H9 (cell line): ENCODE data around the gene THSD4. TPM values are rescaled to one million over a fixed set of nuclear protein-coding genes. Genes with fewer than 3 reads are reported as not detected.

ENCODE experiments used
- DNase-seq: peaks from one replicate; pipeline ENCODE4 v3.0.0-alpha.2; 2017
- H2AFZ ChIP-seq: one replicate; pipeline ENCODE4 v1.6.1; 2013; ENCODE audit warnings: mild to moderate bottlenecking, low read length, control low read depth, moderate library complexity
- H2AK5ac ChIP-seq: 2 replicates; pipeline ENCODE4 v1.6.1; 2013; ENCODE audit warnings: low read length, control low read depth, mixed read lengths; ENCODE audit not compliant: insufficient read length
- H2BK120ac ChIP-seq: one replicate; pipeline ENCODE4 v1.6.1; 2013; ENCODE audit warnings: low read depth, mild to moderate bottlenecking, low read length, control low read depth, inconsistent platforms; ENCODE audit not compliant: poor library complexity, severe bottlenecking
- H2BK12ac ChIP-seq: 2 replicates; pipeline ENCODE4 v1.6.1; 2013; ENCODE audit warnings: low read length, control low read depth, mixed read lengths, low read depth; ENCODE audit not compliant: insufficient read length
- H2BK15ac ChIP-seq: 2 replicates; pipeline ENCODE4 v1.6.1; 2013; ENCODE audit warnings: low read depth, low read length, control low read depth
- H2BK20ac ChIP-seq: one replicate; pipeline ENCODE4 v1.6.1; 2013; ENCODE audit warnings: low read depth, mild to moderate bottlenecking, low read length, control low read depth, inconsistent platforms; ENCODE audit not compliant: poor library complexity, severe bottlenecking
- H2BK5ac ChIP-seq: 2 replicates; pipeline ENCODE4 v1.6.1; 2013; ENCODE audit warnings: low read length, control low read depth, mixed read lengths; ENCODE audit not compliant: insufficient read length
- H3K14ac ChIP-seq: 2 replicates; pipeline ENCODE4 v1.6.1; 2013; ENCODE audit warnings: low read length, control low read depth; ENCODE audit not compliant: insufficient read depth
- H3K18ac ChIP-seq: 2 replicates; pipeline ENCODE4 v1.6.1; 2013; ENCODE audit warnings: low read depth, mild to moderate bottlenecking, mixed read lengths, low read length, control low read depth; ENCODE audit not compliant: insufficient read length
- H3K23ac ChIP-seq: 2 replicates; pipeline ENCODE4 v1.6.1; 2013; ENCODE audit warnings: low read length, control low read depth, mixed read lengths, low read depth; ENCODE audit not compliant: insufficient read length
- H3K23me2 ChIP-seq: 2 replicates; pipeline ENCODE4 v1.6.1; 2013; ENCODE audit warnings: low read depth, mild to moderate bottlenecking, mixed read lengths, low read length, control low read depth; ENCODE audit not compliant: insufficient read length, poor library complexity, severe bottlenecking
- H3K27ac ChIP-seq: 2 replicates; pipeline ENCODE4 v1.5.1; 2013; ENCODE audit warnings: low read length, control low read depth, mixed read lengths, low read depth; ENCODE audit not compliant: insufficient read length
- H3K27me3 ChIP-seq: 2 replicates; pipeline ENCODE4 v1.6.1; 2013; ENCODE audit warnings: low read length, control low read depth, inconsistent platforms; ENCODE audit not compliant: insufficient read depth
- H3K4ac ChIP-seq: 2 replicates; pipeline ENCODE4 v1.6.1; 2013; ENCODE audit warnings: low read depth, mild to moderate bottlenecking, control low read depth, inconsistent platforms, low read length, moderate library complexity
- H3K4me1 ChIP-seq: 2 replicates; pipeline ENCODE4 v1.6.1; 2013; ENCODE audit warnings: low read length, control low read depth, inconsistent platforms; ENCODE audit not compliant: insufficient read depth
- H3K4me2 ChIP-seq: 2 replicates; pipeline ENCODE4 v1.6.1; 2013; ENCODE audit warnings: low read length, control low read depth, mixed read lengths; ENCODE audit not compliant: insufficient read length, insufficient read depth
- H3K56ac ChIP-seq: 2 replicates; pipeline ENCODE4 v1.6.1; 2013; ENCODE audit warnings: low read depth, mild to moderate bottlenecking, mixed read lengths, low read length, control low read depth; ENCODE audit not compliant: insufficient read length
- H3K79me1 ChIP-seq: 2 replicates; pipeline ENCODE4 v1.6.1; 2013; ENCODE audit warnings: low read depth, mild to moderate bottlenecking, moderate library complexity, low read length, control low read depth, inconsistent platforms; ENCODE audit not compliant: insufficient read depth, poor library complexity, severe bottlenecking
- H3K79me2 ChIP-seq: 2 replicates; pipeline ENCODE4 v1.6.1; 2013; ENCODE audit warnings: low read length, control low read depth, inconsistent platforms; ENCODE audit not compliant: insufficient read depth
- H3K9ac ChIP-seq: 2 replicates; pipeline ENCODE4 v1.6.1; 2013; ENCODE audit warnings: low read length, control low read depth, mixed read lengths; ENCODE audit not compliant: insufficient read length; ENCODE audit errors: extremely low read depth
- H3K9me3 ChIP-seq: one replicate; pipeline ENCODE4 v1.6.1; 2013; ENCODE audit warnings: low read depth, low read length, inconsistent platforms; ENCODE audit not compliant: control insufficient read depth
- H3T11ph ChIP-seq: one replicate; pipeline ENCODE4 v1.6.1; 2013; ENCODE audit warnings: mild to moderate bottlenecking, low read length, control low read depth, inconsistent platforms
- H4K20me1 ChIP-seq: one replicate; pipeline ENCODE4 v1.6.1; 2013; ENCODE audit not compliant: control insufficient read depth, insufficient read length, insufficient read depth
- H4K5ac ChIP-seq: 2 replicates; pipeline ENCODE4 v1.6.1; 2013; ENCODE audit warnings: low read depth, mild to moderate bottlenecking, mixed read lengths, low read length, control low read depth; ENCODE audit not compliant: insufficient read length
- H4K8ac ChIP-seq: replicated peaks from 2 replicates; pipeline ENCODE4 v1.6.1; 2013; ENCODE audit warnings: low read length, control low read depth, mixed read lengths, low read depth; ENCODE audit not compliant: insufficient read length
- H4K91ac ChIP-seq: 2 replicates; pipeline ENCODE4 v1.6.1; 2013; ENCODE audit warnings: low read depth, mild to moderate bottlenecking, moderate library complexity, mixed read lengths, low read length, control low read depth; ENCODE audit not compliant: insufficient read length
- H3K27ac Mint-ChIP-seq, 3 experiments: 2 replicates in 2 of 3; 3 replicates in 1 of 3; pipeline ENCODE4 v1.8.0; 2020 to 2021; ENCODE audit warnings: mixed read lengths in 3 of 3, mild to moderate bottlenecking in 1 of 3, moderate library complexity in 1 of 3
- H3K27me3 Mint-ChIP-seq: 2 replicates; pipeline ENCODE4 v1.8.0; 2021; ENCODE audit warnings: low read depth, mild to moderate bottlenecking, moderate library complexity, mixed read lengths
- H3K36me3 Mint-ChIP-seq, 3 experiments: 2 replicates in 2 of 3; 3 replicates in 1 of 3; pipeline ENCODE4 v1.8.0; 2020 to 2021; ENCODE audit warnings: low read depth in 3 of 3, mixed read lengths in 3 of 3; ENCODE audit not compliant: insufficient read depth in 1 of 3
- H3K4me1 Mint-ChIP-seq, 2 experiments: 2 replicates each; pipeline ENCODE4 v1.8.0; 2020; ENCODE audit warnings: mixed read lengths in 2 of 2
- H3K4me3 Mint-ChIP-seq, 2 experiments: 2 replicates in 1 of 2; 3 replicates in 1 of 2; pipeline ENCODE4 v1.8.0; 2020 to 2021; ENCODE audit warnings: mild to moderate bottlenecking in 2 of 2, mixed read lengths in 2 of 2, moderate library complexity in 1 of 2
- H3K9me3 Mint-ChIP-seq, 2 experiments: 2 replicates in 1 of 2; 3 replicates in 1 of 2; pipeline ENCODE4 v1.8.0; 2020; ENCODE audit warnings: mild to moderate bottlenecking in 2 of 2, mixed read lengths in 2 of 2, moderate library complexity in 1 of 2
- total RNA-seq: library from RNA; stranded (reverse); gene quantifications from 2 replicates; pipeline ENCODE4 v1.2.1, GENCODE V29; 2021
- TF ChIP-seq, protein P1 (sequence below): fragments of 200-600 bp; sonication (generic); conservative IDR thresholded peaks from 3 replicates; pipeline ENCODE4 v1.8.0; 2021; ENCODE audit warnings: antibody characterized with exemption, mild to moderate bottlenecking

The THSD4 gene
- total RNA-seq, 1 experiment from 2014 or later: 5.5 TPM

DNA sequence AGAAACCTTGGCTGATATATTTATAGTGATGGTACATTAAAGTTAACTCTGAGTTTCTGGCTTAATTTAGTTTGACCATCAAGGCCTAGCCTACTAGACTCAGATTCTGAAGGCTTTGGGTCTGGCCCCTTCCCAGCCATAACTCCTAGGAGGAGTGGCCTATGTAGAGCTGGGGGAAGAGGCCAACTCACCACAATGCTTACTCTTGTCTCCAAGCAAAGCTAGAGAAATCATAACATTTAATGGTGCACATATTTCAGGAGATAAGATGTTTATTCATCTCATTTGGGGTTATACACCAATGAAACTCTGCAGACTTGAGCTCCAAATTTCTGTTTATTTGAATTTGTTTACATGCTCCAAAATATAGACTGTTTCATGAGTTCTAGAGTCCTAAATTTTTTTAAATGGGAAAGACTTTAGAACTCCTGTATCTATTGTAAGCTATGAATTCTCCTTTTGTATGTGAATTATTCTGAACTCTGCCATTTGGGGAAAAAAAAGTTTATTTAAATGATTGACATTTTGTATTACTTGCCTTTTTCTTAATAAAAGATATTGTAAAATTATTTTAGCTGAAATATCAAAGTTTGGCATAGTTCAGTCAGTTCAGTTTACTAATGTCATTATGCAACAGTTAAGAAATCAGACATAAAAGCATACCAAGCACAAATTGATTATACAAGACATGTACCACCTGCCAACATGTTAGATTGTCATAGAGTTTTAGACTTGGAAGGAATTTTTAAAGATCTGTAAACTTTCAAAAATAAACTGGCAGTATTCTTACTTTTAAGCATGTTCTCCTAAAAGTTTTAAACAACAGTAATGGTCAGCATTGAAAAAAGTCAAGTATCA lies 551.7 kb downstream of the THSD4 start:
- H3K4me3 Mint-ChIP-seq: no peak overlapping the region
- H3K9ac ChIP-seq: no peak overlapping the region
- no peak overlapping the region for H2AK5ac ChIP-seq
- H4K91ac ChIP-seq: no peak overlapping the region
- H3K18ac ChIP-seq: no peak overlapping the region
- H3K56ac ChIP-seq: no peak overlapping the region
- H3K27ac ChIP-seq: no peak overlapping the region
- H3K9me3 ChIP-seq: no peaks in the 10 kb centered on the region
- no peak overlapping the region for H2BK5ac ChIP-seq
- H4K8ac ChIP-seq: no peak overlapping the region
- no peaks in the 10 kb centered on the region for H4K20me1 ChIP-seq
- no peak overlapping the region for H4K5ac ChIP-seq
- no peak overlapping the region for H2BK20ac ChIP-seq
- H2BK120ac ChIP-seq: no peak overlapping the region
- H3K4me1 ChIP-seq: no peaks in the 10 kb centered on the region
- H3K79me1 ChIP-seq: no peaks in the 10 kb centered on the region
- no peak overlapping the region for H2BK15ac ChIP-seq
- H3K23ac ChIP-seq: no peak overlapping the region
- TF ChIP-seq, protein P1, sequence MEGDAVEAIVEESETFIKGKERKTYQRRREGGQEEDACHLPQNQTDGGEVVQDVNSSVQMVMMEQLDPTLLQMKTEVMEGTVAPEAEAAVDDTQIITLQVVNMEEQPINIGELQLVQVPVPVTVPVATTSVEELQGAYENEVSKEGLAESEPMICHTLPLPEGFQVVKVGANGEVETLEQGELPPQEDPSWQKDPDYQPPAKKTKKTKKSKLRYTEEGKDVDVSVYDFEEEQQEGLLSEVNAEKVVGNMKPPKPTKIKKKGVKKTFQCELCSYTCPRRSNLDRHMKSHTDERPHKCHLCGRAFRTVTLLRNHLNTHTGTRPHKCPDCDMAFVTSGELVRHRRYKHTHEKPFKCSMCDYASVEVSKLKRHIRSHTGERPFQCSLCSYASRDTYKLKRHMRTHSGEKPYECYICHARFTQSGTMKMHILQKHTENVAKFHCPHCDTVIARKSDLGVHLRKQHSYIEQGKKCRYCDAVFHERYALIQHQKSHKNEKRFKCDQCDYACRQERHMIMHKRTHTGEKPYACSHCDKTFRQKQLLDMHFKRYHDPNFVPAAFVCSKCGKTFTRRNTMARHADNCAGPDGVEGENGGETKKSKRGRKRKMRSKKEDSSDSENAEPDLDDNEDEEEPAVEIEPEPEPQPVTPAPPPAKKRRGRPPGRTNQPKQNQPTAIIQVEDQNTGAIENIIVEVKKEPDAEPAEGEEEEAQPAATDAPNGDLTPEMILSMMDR: no peak
- no peaks in the 10 kb centered on the region for H3K23me2 ChIP-seq
- H3T11ph ChIP-seq: no peak overlapping the region
- no peaks in the 10 kb centered on the region for H3K27me3 ChIP-seq
- H3K9me3 Mint-ChIP-seq: peaks cover 8 to 10% of the 10 kb centered on the region in 2 experiments; a peak in 4 of 5 replicates
- no peak overlapping the region for H2BK12ac ChIP-seq
- H3K27ac Mint-ChIP-seq: no peak overlapping the region
- H2AFZ ChIP-seq: no peak overlapping the region
- no peaks in the 10 kb centered on the region for H3K79me2 ChIP-seq
- no peak for DNase-seq
- H3K36me3 Mint-ChIP-seq: peaks cover 0 to 5% (median 0%) of the 10 kb centered on the region in 3 experiments; a peak in 2 of 7 replicates
- no peaks in the 10 kb centered on the region; the same call in 1 of the 2 replicates for H3K27me3 Mint-ChIP-seq
- H3K4ac ChIP-seq: no peak overlapping the region
- H3K4me2 ChIP-seq: no peak overlapping the region
- H3K14ac ChIP-seq: no peak overlapping the region
- no peaks in the 10 kb centered on the region for H3K4me1 Mint-ChIP-seq
